ENCODE results near the gene ARNT2.

- TF ChIP-seq RARB (CRISPR knock-in tag; IDR thresholded peaks at IDR 0.05) (no peak), ZNF70 (CRISPR knock-in tag; IDR thresholded peaks at IDR 0.05) (no peak), ZFP3 (CRISPR knock-in tag; IDR thresholded peaks at IDR 0.05) (no peak), OSR1 (CRISPR knock-in tag; IDR thresholded peaks at IDR 0.05) (no peak), ARNTL (CRISPR knock-in tag; IDR thresholded peaks at IDR 0.05; ENCODE audit: borderline replicate concordance, low read depth) (no peak), TSHZ2 (CRISPR knock-in tag; IDR thresholded peaks at IDR 0.05) (no peak), BACH2 (CRISPR knock-in tag; IDR thresholded peaks at IDR 0.05; ENCODE audit: borderline replicate concordance) (no peak), ZNF8 (CRISPR knock-in tag; IDR thresholded peaks at IDR 0.05) (no peak)
- TF ChIP-seq, protein P1, sequence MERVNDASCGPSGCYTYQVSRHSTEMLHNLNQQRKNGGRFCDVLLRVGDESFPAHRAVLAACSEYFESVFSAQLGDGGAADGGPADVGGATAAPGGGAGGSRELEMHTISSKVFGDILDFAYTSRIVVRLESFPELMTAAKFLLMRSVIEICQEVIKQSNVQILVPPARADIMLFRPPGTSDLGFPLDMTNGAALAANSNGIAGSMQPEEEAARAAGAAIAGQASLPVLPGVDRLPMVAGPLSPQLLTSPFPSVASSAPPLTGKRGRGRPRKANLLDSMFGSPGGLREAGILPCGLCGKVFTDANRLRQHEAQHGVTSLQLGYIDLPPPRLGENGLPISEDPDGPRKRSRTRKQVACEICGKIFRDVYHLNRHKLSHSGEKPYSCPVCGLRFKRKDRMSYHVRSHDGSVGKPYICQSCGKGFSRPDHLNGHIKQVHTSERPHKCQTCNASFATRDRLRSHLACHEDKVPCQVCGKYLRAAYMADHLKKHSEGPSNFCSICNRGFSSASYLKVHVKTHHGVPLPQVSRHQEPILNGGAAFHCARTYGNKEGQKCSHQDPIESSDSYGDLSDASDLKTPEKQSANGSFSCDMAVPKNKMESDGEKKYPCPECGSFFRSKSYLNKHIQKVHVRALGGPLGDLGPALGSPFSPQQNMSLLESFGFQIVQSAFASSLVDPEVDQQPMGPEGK (CRISPR knock-in tag; IDR thresholded peaks at IDR 0.05; ENCODE audit: borderline replicate concordance): no peak
Measured at GRCh38 chr15:80447077-80447476, 42.9 kb downstream of the ARNT2 start.
